SU-DHL-6 (cell line): ENCODE data around the gene DIP2C.

Experiments
- H2AFZ ChIP-seq: fragments of 200-600 bp; sonication (generic); 2 replicates; pipeline ENCODE4 v1.6.1; 2014; ENCODE audit warnings: low read depth, mild to moderate bottlenecking, moderate library complexity, mixed read lengths, antibody characterized with exemption, low read length; ENCODE audit not compliant: severe bottlenecking
- H3F3A ChIP-seq: fragments of 200-600 bp; shearing (Covaris generic); 2 replicates; pipeline ENCODE4 v1.6.0; 2016; ENCODE audit warnings: antibody characterized with exemption, mild to moderate bottlenecking; ENCODE audit not compliant: insufficient read depth
- H3K27ac ChIP-seq: fragments of 200-600 bp; sonication (generic); 2 replicates; pipeline ENCODE4 v1.5.1; 2016; ENCODE audit warnings: low read depth, mild to moderate bottlenecking, low read length, moderate library complexity, mixed read lengths
- H3K27me3 ChIP-seq: fragments of 200-600 bp; sonication (generic), shearing (Covaris generic); 2 replicates; pipeline ENCODE4 v1.6.0; 2014; ENCODE audit warnings: mild to moderate bottlenecking, low read length
- H3K36me3 ChIP-seq: fragments of 200-600 bp; sonication (generic); 2 replicates; pipeline ENCODE4 v1.6.1; 2014; ENCODE audit warnings: mild to moderate bottlenecking, low read length, mixed read lengths
- H3K4me2 ChIP-seq: fragments of 300-600, 200-600 bp; shearing (Covaris generic), sonication (generic); 2 replicates; pipeline ENCODE4 v1.6.0; 2014; ENCODE audit warnings: low read length, low read depth, mild to moderate bottlenecking; ENCODE audit not compliant: poor library complexity, severe bottlenecking
- H3K4me3 ChIP-seq: fragments of 200-600 bp; sonication (generic); 2 replicates; pipeline ENCODE4 v1.5.1; 2014; ENCODE audit warnings: antibody characterized with exemption, low read length, mild to moderate bottlenecking, mixed read lengths; ENCODE audit not compliant: insufficient read depth, poor library complexity, severe bottlenecking
- H3K79me2 ChIP-seq: fragments of 200-600 bp; sonication (generic); 2 replicates; pipeline ENCODE4 v1.6.1; 2014; ENCODE audit warnings: mild to moderate bottlenecking, low read length, moderate library complexity; ENCODE audit not compliant: insufficient read depth
- H3K9ac ChIP-seq: fragments of 200-600 bp; sonication (generic); 2 replicates; pipeline ENCODE4 v1.7.0; 2014; ENCODE audit warnings: mild to moderate bottlenecking, low read length
- H3K9me2 ChIP-seq: fragments of 200-600 bp; sonication (generic); replicated peaks from 2 replicates; pipeline ENCODE4 v1.6.1; 2014; ENCODE audit warnings: low read length; ENCODE audit not compliant: insufficient read depth
- H3K9me3 ChIP-seq: fragments of 200-600 bp; sonication (generic); 2 replicates; pipeline ENCODE4 v1.6.1; 2014; ENCODE audit warnings: low read length, mixed read lengths; ENCODE audit not compliant: insufficient read depth
- H4K20me1 ChIP-seq: fragments of 200-600 bp; sonication (generic); 2 replicates; pipeline ENCODE4 v1.6.1; 2014; ENCODE audit warnings: low read depth, mild to moderate bottlenecking, antibody characterized with exemption, low read length, moderate library complexity, mixed read lengths
- EZH2phosphoT487 ChIP-seq: fragments of 200-600 bp; sonication (generic), shearing (Covaris generic); conservative IDR thresholded peaks from 2 replicates; pipeline ENCODE4 v1.6.1; 2018; ENCODE audit warnings: mild to moderate bottlenecking, antibody characterized with exemption, low read length, moderate library complexity, mixed read lengths
- TF ChIP-seq, protein P1 (sequence below): fragments of 200-600 bp; sonication (generic); IDR thresholded peaks from one replicate; pipeline ENCODE4 v1.5.1; 2017; ENCODE audit warnings: antibody characterized with exemption, mild to moderate bottlenecking, low read length, moderate library complexity; ENCODE audit not compliant: insufficient read depth, poor library complexity, severe bottlenecking

Gene DIP2C

DNA sequence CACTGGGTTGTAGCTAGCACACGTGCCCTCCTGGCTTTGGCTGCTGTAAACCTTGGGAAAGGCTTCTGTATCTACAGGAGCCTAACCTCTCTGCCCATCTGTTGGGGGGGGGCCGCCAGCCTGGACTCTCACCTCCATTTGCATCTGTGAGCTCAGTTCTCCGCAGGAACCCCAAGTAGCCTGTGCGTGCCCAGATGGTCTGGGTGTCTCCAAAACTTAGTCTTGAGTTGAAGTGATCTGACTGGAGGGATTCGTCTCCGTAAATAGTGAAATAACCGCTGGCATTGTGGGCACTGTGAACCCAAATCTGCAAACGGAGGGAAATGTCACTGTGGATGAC, 406.4 kb downstream of the DIP2C start:
- Histone ChIP-seq H3F3A (no peaks in the 10 kb centered on the region), H3K27me3 (no peaks in the 10 kb centered on the region), H2AFZ (no peak overlapping the region), H3K9me3 (no peaks in the 10 kb centered on the region), H3K4me2 (no peak overlapping the region), H3K79me2 (no peaks in the 10 kb centered on the region), H3K9ac (no peak overlapping the region), H3K27ac (no peak overlapping the region), H4K20me1 (no peaks in the 10 kb centered on the region), H3K36me3 (0 out of 2 replicates have a peak, but pooled peaks cover 5% of the 10 kb centered on the region), H3K4me3 (no peak overlapping the region), H3K9me2 (no peaks in the 10 kb centered on the region)
- TF ChIP-seq, protein P1, sequence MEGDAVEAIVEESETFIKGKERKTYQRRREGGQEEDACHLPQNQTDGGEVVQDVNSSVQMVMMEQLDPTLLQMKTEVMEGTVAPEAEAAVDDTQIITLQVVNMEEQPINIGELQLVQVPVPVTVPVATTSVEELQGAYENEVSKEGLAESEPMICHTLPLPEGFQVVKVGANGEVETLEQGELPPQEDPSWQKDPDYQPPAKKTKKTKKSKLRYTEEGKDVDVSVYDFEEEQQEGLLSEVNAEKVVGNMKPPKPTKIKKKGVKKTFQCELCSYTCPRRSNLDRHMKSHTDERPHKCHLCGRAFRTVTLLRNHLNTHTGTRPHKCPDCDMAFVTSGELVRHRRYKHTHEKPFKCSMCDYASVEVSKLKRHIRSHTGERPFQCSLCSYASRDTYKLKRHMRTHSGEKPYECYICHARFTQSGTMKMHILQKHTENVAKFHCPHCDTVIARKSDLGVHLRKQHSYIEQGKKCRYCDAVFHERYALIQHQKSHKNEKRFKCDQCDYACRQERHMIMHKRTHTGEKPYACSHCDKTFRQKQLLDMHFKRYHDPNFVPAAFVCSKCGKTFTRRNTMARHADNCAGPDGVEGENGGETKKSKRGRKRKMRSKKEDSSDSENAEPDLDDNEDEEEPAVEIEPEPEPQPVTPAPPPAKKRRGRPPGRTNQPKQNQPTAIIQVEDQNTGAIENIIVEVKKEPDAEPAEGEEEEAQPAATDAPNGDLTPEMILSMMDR = no peak
- TF ChIP-seq EZH2phosphoT487 = no peak

DNA sequence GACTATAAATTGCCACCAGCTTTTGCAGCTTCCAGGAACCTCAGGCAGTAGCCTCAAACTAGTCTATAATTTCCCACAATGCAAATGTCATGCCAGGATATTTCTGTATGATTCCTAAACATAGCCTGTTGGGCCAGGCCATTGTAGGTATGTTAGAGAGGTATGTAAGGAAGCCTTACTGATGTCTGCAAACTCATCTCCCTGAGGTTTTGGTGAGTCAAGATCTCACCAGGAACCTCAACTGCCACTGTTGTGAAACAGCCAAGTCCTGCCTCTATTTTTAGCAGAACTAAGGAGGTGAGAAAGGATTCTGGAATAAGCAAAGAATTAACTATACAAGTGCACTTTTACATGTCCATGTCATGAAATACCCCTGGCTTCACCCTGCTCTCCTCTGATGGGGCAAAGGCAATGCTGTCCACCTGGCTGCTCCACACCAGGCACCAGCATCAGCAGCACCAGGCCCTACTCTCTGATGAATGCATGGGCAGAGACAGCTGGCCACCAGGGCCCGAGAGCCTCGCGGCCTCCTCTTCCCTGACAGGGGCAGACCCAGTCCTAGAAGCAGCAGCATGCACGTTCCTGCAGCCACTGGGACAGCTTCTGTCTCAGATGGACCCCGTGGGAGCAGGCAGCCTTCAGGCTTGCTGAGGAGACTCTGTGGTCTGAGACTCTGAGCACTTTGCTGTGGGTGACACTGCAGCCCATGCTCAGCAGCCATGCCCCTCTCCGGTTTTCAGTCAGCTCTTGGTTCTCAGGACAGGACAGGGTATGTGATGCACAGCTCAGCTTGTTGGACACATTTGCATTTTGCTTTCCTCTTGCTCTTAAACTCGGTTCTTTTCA, 407.0 kb downstream of the DIP2C start:
- no peak overlapping the region for H3K4me3 ChIP-seq
- no peaks in the 10 kb centered on the region for H3F3A ChIP-seq
- no peaks in the 10 kb centered on the region for H3K27me3 ChIP-seq
- H3K9me3 ChIP-seq = no peaks in the 10 kb centered on the region
- no peak overlapping the region for H3K27ac ChIP-seq
- H3K79me2 ChIP-seq = no peaks in the 10 kb centered on the region
- no peak overlapping the region for H3K9ac ChIP-seq
- no peak overlapping the region for H2AFZ ChIP-seq
- H4K20me1 ChIP-seq = no peaks in the 10 kb centered on the region
- no peaks in the 10 kb centered on the region for H3K36me3 ChIP-seq
- no peak overlapping the region for H3K4me2 ChIP-seq
- H3K9me2 ChIP-seq = no peaks in the 10 kb centered on the region
- TF ChIP-seq, protein P1 = no peak
- TF ChIP-seq EZH2phosphoT487 = no peak

DNA sequence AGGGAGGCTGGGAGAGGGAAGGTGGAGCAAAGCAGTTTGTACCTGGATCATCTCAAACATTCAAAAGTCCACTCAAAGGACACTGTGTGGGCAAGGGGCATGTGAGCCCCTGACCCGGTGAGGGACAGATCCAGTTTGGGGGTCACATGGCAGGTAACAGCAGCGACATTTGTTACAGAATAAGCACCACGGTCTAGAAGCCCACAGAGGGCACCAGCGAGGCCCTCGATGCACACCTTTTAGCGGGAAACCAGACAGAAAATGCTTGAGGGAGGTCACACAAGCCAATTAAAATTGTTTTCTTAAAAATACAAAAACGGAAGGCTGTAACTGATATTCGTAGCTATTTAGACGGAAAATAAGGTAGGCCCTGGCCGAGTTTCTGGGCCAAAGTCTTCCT, 409.8 kb downstream of the DIP2C start:
- Histone ChIP-seq H4K20me1 (no peaks in the 10 kb centered on the region), H3K27ac (no peak overlapping the region), H3K79me2 (no peaks in the 10 kb centered on the region), H2AFZ (no peak overlapping the region), H3K27me3 (no peaks in the 10 kb centered on the region), H3K36me3 (0 out of 2 replicates have a peak, but pooled peaks cover 5% of the 10 kb centered on the region), H3F3A (no peaks in the 10 kb centered on the region), H3K9me3 (no peaks in the 10 kb centered on the region), H3K9ac (no peak overlapping the region), H3K4me3 (no peak overlapping the region), H3K9me2 (no peaks in the 10 kb centered on the region), H3K4me2 (no peak overlapping the region)
- TF ChIP-seq EZH2phosphoT487 = no peak
- TF ChIP-seq, protein P1 = no peak
